ENCODE results near the gene NHS. TPM values are rescaled to one million over a fixed set of nuclear protein-coding genes. Genes with fewer than 3 reads are reported as not detected.
A peak's percentile ranks its signal among the peaks of the same experiment; 100 is the strongest.

The NHS gene
- total RNA-seq, 1 donor from 2014 or later, result 12.1 TPM

- Histone ChIP-seq H3F3A (ENCODE audit: low read depth) (peaks cover 3% of the 10 kb centered on the region), H4K20me1 (ENCODE audit: low read depth) (no peaks in the 10 kb centered on the region), H3K27ac (no peak overlapping the region), H3K27me3 (no peaks in the 10 kb centered on the region), H3K9ac (no peak overlapping the region), H3K4me1 (peaks cover 2% of the 10 kb centered on the region), H3K79me2 (ENCODE audit: low read depth) (no peaks in the 10 kb centered on the region), H3K4me2 (no peak overlapping the region), H3K9me3 (ENCODE audit: low read depth) (no peaks in the 10 kb centered on the region), H3K4me3 (no peak overlapping the region), H2AFZ (replicated peaks) (no peak overlapping the region), H3K36me3 (no peaks in the 10 kb centered on the region)
- Mint-ChIP-seq H3K27ac (no peak overlapping the region), H3K4me1 (peaks cover 40% of the 10 kb centered on the region), H3K9me3 (no peaks in the 10 kb centered on the region), H3K27me3 (ENCODE audit: insufficient read depth, low read depth) (peaks cover 3% of the 10 kb centered on the region), H3K4me3 (no peak overlapping the region), H3K36me3 (no peaks in the 10 kb centered on the region)
- DNase-seq (ENCODE audit: low spot score), result no peak
- TF ChIP-seq EZH2phosphoT487 (IDR thresholded peaks at IDR 0.05) (no peak), CTCF (IDR thresholded peaks at IDR 0.05) (no peak)
These were observed 179.9 kb downstream of the NHS start for GRCh38 chrX:17554914-17555313.

- H3K9me3 ChIP-seq (ENCODE audit: low read depth), result no peaks in the 10 kb centered on the region
- no peaks in the 10 kb centered on the region for H3K79me2 ChIP-seq (ENCODE audit: low read depth)
- peaks cover 42% of the 10 kb centered on the region for H3K4me1 Mint-ChIP-seq
- peaks cover 7% of the 10 kb centered on the region for H3K4me1 ChIP-seq
- H3K4me2 ChIP-seq, result no peak overlapping the region
- no peak overlapping the region for H3K4me3 Mint-ChIP-seq
- no peak overlapping the region for H3K27ac ChIP-seq
- H3K9ac ChIP-seq, result no peak overlapping the region
- TF ChIP-seq CTCF (IDR thresholded peaks at IDR 0.05) (no peak), EZH2 (IDR thresholded peaks at IDR 0.05) (no peak), EZH2phosphoT487 (IDR thresholded peaks at IDR 0.05) (no peak)
- peaks cover 3% of the 10 kb centered on the region for H3K27me3 Mint-ChIP-seq (ENCODE audit: insufficient read depth, low read depth)
- no peak for DNase-seq (ENCODE audit: low spot score)
- H3K27ac Mint-ChIP-seq, result no peak overlapping the region
- H3K4me3 ChIP-seq, result no peak overlapping the region
- H3K36me3 Mint-ChIP-seq, result no peaks in the 10 kb centered on the region
- no peak overlapping the region for H2AFZ ChIP-seq (replicated peaks)
- no peaks in the 10 kb centered on the region for H4K20me1 ChIP-seq (ENCODE audit: low read depth)
- H3K27me3 ChIP-seq, result no peaks in the 10 kb centered on the region
- H3K36me3 ChIP-seq, result no peaks in the 10 kb centered on the region
- peaks cover 3% of the 10 kb centered on the region for H3F3A ChIP-seq (ENCODE audit: low read depth)
- H3K9me3 Mint-ChIP-seq, result no peaks in the 10 kb centered on the region
These were observed 180.8 kb downstream of the NHS start for GRCh38 chrX:17555846-17556245.

GRCh38 chrX:17559728-17560379 is 184.9 kb downstream of the NHS start:
- no peak overlapping the region for H3K27ac ChIP-seq

More at GRCh38 chrX:17559728-17560379, 184.9 kb downstream of the NHS start:
- Histone ChIP-seq H4K20me1 (ENCODE audit: low read depth) (no peaks in the 10 kb centered on the region), H3K9me3 (ENCODE audit: low read depth) (no peaks in the 10 kb centered on the region), H3K36me3 (no peaks in the 10 kb centered on the region), H3K79me2 (ENCODE audit: low read depth) (no peaks in the 10 kb centered on the region), H3K9ac (no peak overlapping the region), H3K27me3 (no peaks in the 10 kb centered on the region), H3K4me1 (peaks cover 7% of the 10 kb centered on the region), H3F3A (ENCODE audit: low read depth) (peaks cover 3% of the 10 kb centered on the region), H2AFZ (replicated peaks) (no peak overlapping the region), H3K4me2 (peak overlapping the region; percentile 14), H3K4me3 (peak overlapping the region; percentile 3)
- H3K27me3 Mint-ChIP-seq (ENCODE audit: insufficient read depth, low read depth), result no peaks in the 10 kb centered on the region
- peak; percentile 26 for DNase-seq (ENCODE audit: low spot score)
- peak overlapping the region; percentile 15 for H3K27ac Mint-ChIP-seq
- H3K36me3 Mint-ChIP-seq, result no peaks in the 10 kb centered on the region
- TF ChIP-seq CTCF (IDR thresholded peaks at IDR 0.05) (no peak), EZH2phosphoT487 (IDR thresholded peaks at IDR 0.05) (no peak), EZH2 (IDR thresholded peaks at IDR 0.05) (no peak)
- peak overlapping the region; percentile 4 for H3K4me3 Mint-ChIP-seq
- no peaks in the 10 kb centered on the region for H3K9me3 Mint-ChIP-seq
- H3K4me1 Mint-ChIP-seq, result peaks cover 34% of the 10 kb centered on the region

Data from neural progenitor cell (in vitro differentiated cells).